ENCODE data around the gene SPAG17. TPM values are rescaled to one million over a fixed set of nuclear protein-coding genes. Genes with fewer than 3 reads are reported as not detected.
"Not testable (repeated sequence)": the region's sequence is repeated elsewhere in the genome, so short reads cannot be mapped to it uniquely, and the experiment has no call there.

Gene SPAG17
- polyA plus RNA-seq, 4 donors = 2.0 to 11.0 (median 9.7) TPM

DNA sequence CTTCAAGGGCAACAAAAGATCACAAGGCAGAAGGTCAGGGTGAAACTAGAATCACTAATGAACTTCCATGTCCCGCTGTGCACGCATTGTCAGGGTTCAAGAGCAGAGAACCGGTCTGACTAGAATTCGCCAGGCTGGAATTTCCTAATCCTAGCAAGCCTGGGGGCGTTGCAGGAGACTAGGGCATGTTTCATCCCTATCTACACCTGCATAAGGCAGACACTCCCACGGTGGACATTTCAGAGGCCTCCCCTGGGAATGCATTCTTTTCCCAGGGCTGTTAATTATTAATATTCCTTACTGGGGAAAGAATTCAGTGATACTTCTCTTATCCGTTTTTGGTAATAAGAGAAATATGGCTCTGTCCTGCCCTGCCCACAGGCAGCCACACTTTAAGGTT lies 262.3 kb downstream of the SPAG17 start:
- not testable (repeated sequence) for DNase-seq (ENCODE audit: low read depth in 4 of 4, low spot score in 3 of 4)

GRCh38 chr1:117921991-117922390 lies 263.0 kb downstream of the SPAG17 start:
- no peak for DNase-seq (ENCODE audit: low read depth in 4 of 4, low spot score in 3 of 4)

GRCh38 chr1:117919376-117919775 lies 265.7 kb downstream of the SPAG17 start:
- DNase-seq (ENCODE audit: low read depth in 4 of 4, low spot score in 3 of 4) = no peak

DNA sequence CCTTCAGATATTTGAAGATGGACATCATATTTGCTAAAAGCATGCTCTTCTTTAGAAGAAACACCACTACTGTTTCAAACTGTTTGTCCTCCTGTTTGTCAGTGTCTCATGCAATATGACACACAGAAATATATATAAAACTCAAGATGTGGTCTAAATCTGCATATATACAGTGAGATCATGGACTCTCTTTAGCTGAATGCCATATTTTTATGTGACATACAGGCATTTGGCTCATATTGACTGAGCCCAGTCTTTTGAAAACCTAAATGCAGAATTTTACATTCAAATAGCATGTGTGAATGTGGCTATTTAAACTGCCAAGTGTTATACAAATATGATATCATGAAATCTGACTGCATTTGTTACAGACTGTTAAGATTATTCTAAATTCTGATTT lies 274.0 kb downstream of the SPAG17 start:
- no peak for DNase-seq (ENCODE audit: low read depth in 4 of 4, low spot score in 3 of 4)

DNA sequence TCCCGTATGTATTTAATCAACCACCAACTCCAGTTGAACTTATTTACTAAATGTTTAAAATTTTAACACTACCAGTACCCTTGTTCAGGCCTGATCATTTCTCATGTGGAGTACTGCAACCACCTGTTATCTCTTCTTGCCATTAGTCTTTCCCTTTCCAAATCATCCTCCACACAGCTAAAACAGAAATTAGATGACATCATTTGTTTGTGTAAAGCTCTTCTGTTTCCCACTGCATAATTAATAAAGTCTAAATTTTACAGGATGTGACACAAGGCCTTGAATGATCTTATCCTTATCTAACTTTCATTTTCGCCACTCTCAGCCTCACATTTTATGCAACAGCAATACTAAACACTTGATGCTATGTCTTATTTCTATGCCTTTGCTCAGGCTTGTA lies 280.0 kb downstream of the SPAG17 start:
- no peak for DNase-seq (ENCODE audit: low read depth in 4 of 4, low spot score in 3 of 4)

- DNase-seq (ENCODE audit: low read depth in 4 of 4, low spot score in 3 of 4) = no peak
Observed at GRCh38 chr1:117904485-117904884, 280.5 kb downstream of the SPAG17 start.

Measured in left renal pelvis (tissue), 4 donors.